GM04503 (cell line): Measurements from ENCODE around the gene DAND5.

Experiments used
- DNase-seq: peaks from one replicate; pipeline ENCODE4 v3.0.0-alpha.2; 2012; ENCODE audit warnings: low read depth

Gene DAND5

GRCh38 chr19:13022859-13023636 is 53.7 kb downstream of the DAND5 start:
- peak; percentile 94 for DNase-seq

DNA sequence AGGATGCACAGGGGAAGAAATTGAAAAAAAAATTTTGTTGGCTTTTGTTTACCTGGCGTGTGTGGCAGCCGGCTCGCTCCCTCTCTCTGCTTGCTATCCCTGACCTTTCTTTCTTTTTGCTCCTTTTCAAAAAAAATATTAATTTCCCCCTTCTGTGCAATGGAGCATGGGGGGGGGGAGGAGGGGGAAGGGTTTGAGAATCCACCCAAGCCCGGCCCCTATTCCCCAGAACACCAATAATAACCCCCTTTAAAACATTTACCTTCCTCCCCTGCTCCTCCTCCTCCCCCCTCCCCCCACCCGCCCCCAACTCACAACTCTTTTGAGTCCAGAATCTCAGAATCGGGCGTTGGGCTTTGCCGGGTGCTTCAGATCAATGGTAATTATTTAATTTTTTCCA is 54.3 kb downstream of the DAND5 start:
- no peak for DNase-seq
